Adrenal gland (tissue), 5 donors: ENCODE data around the gene HOXB8.

Experiments
- CTCF ChIP-seq, 6 experiments: fragments of 450-650 bp in 4 of 6; fragments of 200-600 bp in 2 of 6; sonication (generic) in 1 of 6; IDR thresholded peaks; 1 replicate in 5 of 6; 2 replicates in 1 of 6; pipeline versions ENCODE4 v1.5.1 to v1.8.0; 2016 to 2021; ENCODE audit warnings: antibody characterized with exemption in 6 of 6, mild to moderate bottlenecking in 2 of 6, moderate library complexity in 1 of 6
- POLR2A ChIP-seq, 2 donors: fragments of 450-650 bp; IDR thresholded peaks; one replicate each; pipeline ENCODE4 v1.6.1; 2017; ENCODE audit warnings: antibody characterized with exemption in 2 of 2, mild to moderate bottlenecking in 2 of 2, moderate library complexity in 1 of 2
- donor health status: DM: no; HTN: no; CAD: no.

- TF ChIP-seq CTCF (IDR thresholded peaks at IDR 0.05), result no peak
- no peak for TF ChIP-seq POLR2A (IDR thresholded peaks at IDR 0.05)
Observed at GRCh38 chr17:48589060-48589830, 25.8 kb downstream of the HOXB8 start.
